GM12878 (cell line): Measurements from ENCODE around the gene SPPL3.

Experiments used
- CREB1 ChIP-seq: IDR thresholded peaks from 2 replicates; pipeline ENCODE4 v1.6.1; 2012; ENCODE audit warnings: low read depth, mild to moderate bottlenecking, inconsistent platforms
- CTCF ChIP-seq, 3 experiments: IDR thresholded peaks in 2 of 3; conservative IDR thresholded peaks in 1 of 3; 2 replicates each; pipeline ENCODE4 v1.5.1; 2011; ENCODE audit warnings: low read depth in 3 of 3, low read length in 3 of 3, mild to moderate bottlenecking in 3 of 3, control low read depth in 2 of 3, moderate library complexity in 2 of 3, inconsistent platforms in 1 of 3, mixed read lengths in 1 of 3; ENCODE audit not compliant: control insufficient read depth in 2 of 3, insufficient read depth in 1 of 3; ENCODE audit errors: extremely low read depth in 1 of 3
- EZH2 ChIP-seq: IDR thresholded peaks from 2 replicates; pipeline ENCODE4 v1.6.1; 2012; ENCODE audit warnings: low read depth, mild to moderate bottlenecking, control low read depth, inconsistent platforms, low read length, borderline replicate concordance; ENCODE audit not compliant: control insufficient read depth
- FOXK2 ChIP-seq: fragments of 450-650 bp; IDR thresholded peaks from 2 replicates; pipeline ENCODE4 v1.6.1; 2017; ENCODE audit warnings: mild to moderate bottlenecking, moderate library complexity
- POLR2A ChIP-seq: IDR thresholded peaks from 2 replicates; pipeline ENCODE4 v1.6.1; 2011; ENCODE audit warnings: low read depth, mild to moderate bottlenecking, low read length
- POLR2AphosphoS2 ChIP-seq: IDR thresholded peaks from 2 replicates; pipeline ENCODE4 v1.6.1; 2011; ENCODE audit warnings: low read depth, mild to moderate bottlenecking, low read length, improper control_type of control experiment, moderate library complexity
- POLR2AphosphoS5 ChIP-seq: IDR thresholded peaks from 2 replicates; pipeline ENCODE4 v1.6.1; 2011; ENCODE audit warnings: mild to moderate bottlenecking, low read length, inconsistent platforms
- POU2F2 ChIP-seq: IDR thresholded peaks from 3 replicates; pipeline ENCODE4 v1.6.1; 2011; ENCODE audit warnings: low read depth, mild to moderate bottlenecking, low read length, borderline replicate concordance
- RFX5 ChIP-seq: IDR thresholded peaks from 2 replicates; pipeline ENCODE4 v1.6.1; 2011; ENCODE audit warnings: low read depth, low read length, improper control_type of control experiment
- SKIL ChIP-seq: fragments of 450-650 bp; IDR thresholded peaks from 2 replicates; pipeline ENCODE4 v1.6.1; 2017; ENCODE audit warnings: mild to moderate bottlenecking, low read depth, inconsistent platforms; ENCODE audit not compliant: poor library complexity, severe bottlenecking
- TBL1XR1 ChIP-seq: IDR thresholded peaks from 2 replicates; pipeline ENCODE4 v1.6.1; 2012; ENCODE audit warnings: low read depth, low read length, improper control_type of control experiment
- TCF12 ChIP-seq: IDR thresholded peaks from 2 replicates; pipeline ENCODE4 v1.6.1; 2011; ENCODE audit warnings: low read depth, mild to moderate bottlenecking, low read length
- YY1 ChIP-seq: IDR thresholded peaks from 2 replicates; pipeline ENCODE4 v1.6.1; 2011; ENCODE audit warnings: low read depth, mild to moderate bottlenecking, low read length

- TF ChIP-seq POLR2A (no peak), RFX5 (no peak), YY1 (no peak), TBL1XR1 (no peak), POLR2AphosphoS2 (no peak), CTCF (IDR thresholded peaks at IDR 0.05 in 2 of 3, conservative IDR thresholded peaks at IDR 0.05 in 1 of 3; ENCODE audit: control insufficient read depth in 2 of 3, extremely low read depth in 1 of 3, insufficient read depth in 1 of 3, low read depth in 3 of 3, low read length in 3 of 3) (no peak), TCF12 (no peak), POLR2AphosphoS5 (no peak), FOXK2 (no peak), SKIL (no peak), CREB1 (no peak), POU2F2 (no peak), EZH2 (no peak)
Measured at GRCh38 chr12:120879718-120880300, 24.3 kb downstream of the SPPL3 start.
